H4 (cell line): ENCODE data around the gene DOC2B. TPM values are rescaled to one million over a fixed set of nuclear protein-coding genes. Genes with fewer than 3 reads are reported as not detected.

Source experiments
- DNase-seq: peaks from one replicate; pipeline ENCODE4 v3.0.0-alpha.2; 2015; ENCODE audit warnings: low spot score
- total RNA-seq: library from RNA; depleted of rRNA; stranded (reverse); fragments of >200 nt; shearing (Covaris generic); gene quantifications from 2 replicates; pipeline ENCODE4 v1.2.3, GENCODE V29; 2014

The DOC2B gene
- total RNA-seq, 1 experiment from 2014 or later, result not detected

- DNase-seq, result peak; percentile 39
Measured at GRCh38 chr17:164303-165235, 16.9 kb downstream of the DOC2B start.

GRCh38 chr17:163514-164098 is 17.8 kb downstream of the DOC2B start:
- no peak for DNase-seq

GRCh38 chr17:162689-163088 is 18.8 kb downstream of the DOC2B start:
- no peak for DNase-seq

GRCh38 chr17:161481-161880 is 20.0 kb downstream of the DOC2B start:
- DNase-seq, result no peak

- no peak for DNase-seq
Measured at GRCh38 chr17:160336-160735, 21.1 kb downstream of the DOC2B start.

GRCh38 chr17:159609-160008 is 21.8 kb downstream of the DOC2B start:
- DNase-seq, result no peak

GRCh38 chr17:158379-158778 is 23.1 kb downstream of the DOC2B start:
- no peak for DNase-seq

- no peak for DNase-seq
Measured at GRCh38 chr17:157901-158300, 23.5 kb downstream of the DOC2B start.

- DNase-seq, result no peak
Measured at GRCh38 chr17:156946-157345, 24.5 kb downstream of the DOC2B start.

GRCh38 chr17:156094-156621 is 25.3 kb downstream of the DOC2B start:
- DNase-seq, result no peak

- DNase-seq, result no peak
Measured at GRCh38 chr17:155576-155975, 25.9 kb downstream of the DOC2B start.

- DNase-seq, result no peak
Measured at GRCh38 chr17:153851-154250, 27.6 kb downstream of the DOC2B start.

GRCh38 chr17:152860-153420 is 28.5 kb downstream of the DOC2B start:
- no peak for DNase-seq

- no peak for DNase-seq
Measured at GRCh38 chr17:151886-152859, 29.3 kb downstream of the DOC2B start.

- no peak for DNase-seq
Measured at GRCh38 chr17:151004-151403, 30.4 kb downstream of the DOC2B start.

- DNase-seq, result no peak
Measured at GRCh38 chr17:149897-150584, 31.4 kb downstream of the DOC2B start.

GRCh38 chr17:149231-149630 is 32.2 kb downstream of the DOC2B start:
- no peak for DNase-seq

GRCh38 chr17:148757-149156 is 32.7 kb downstream of the DOC2B start:
- no peak for DNase-seq

- no peak for DNase-seq
Measured at GRCh38 chr17:147796-148740, 33.4 kb downstream of the DOC2B start.
